Islet precursor cell (in vitro differentiated cells): ENCODE data around the gene ATAT1.

Experiments
- DNase-seq: peaks from one replicate; pipeline ENCODE4 v3.0.0-alpha.2; 2018

ATAT1 gene

GRCh38 chr6:30626484-30627366 lies at the start of gene ATAT1:
Gene ATAT1, plus strand, starts transcription at chr6:30626874.
- peak; percentile 91 for DNase-seq

DNA sequence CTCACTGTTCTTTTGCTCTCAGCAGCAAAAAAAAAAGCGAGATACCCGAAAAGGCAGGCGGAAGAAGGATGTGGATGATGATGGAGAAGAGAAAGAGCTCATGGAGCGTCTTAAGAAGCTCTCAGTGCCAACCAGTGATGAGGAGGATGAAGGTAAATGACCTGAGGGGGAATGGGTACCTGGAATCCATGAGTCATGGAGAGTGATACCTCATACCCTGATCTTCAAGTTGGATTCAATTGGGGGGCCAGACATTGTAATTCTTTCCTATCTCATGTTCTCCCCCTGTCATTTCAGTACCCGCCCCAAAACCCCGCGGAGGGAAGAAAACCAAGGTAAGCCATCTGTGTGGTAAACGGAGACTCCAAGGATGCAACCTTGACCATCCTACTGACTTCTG lies 48.6 kb upstream of the ATAT1 start:
- no peak for DNase-seq

- no peak for DNase-seq
These were observed 42.8 kb upstream of the ATAT1 start for GRCh38 chr6:30583921-30584320.

- no peak for DNase-seq
These were observed 36.8 kb upstream of the ATAT1 start for GRCh38 chr6:30589754-30590358.

DNA sequence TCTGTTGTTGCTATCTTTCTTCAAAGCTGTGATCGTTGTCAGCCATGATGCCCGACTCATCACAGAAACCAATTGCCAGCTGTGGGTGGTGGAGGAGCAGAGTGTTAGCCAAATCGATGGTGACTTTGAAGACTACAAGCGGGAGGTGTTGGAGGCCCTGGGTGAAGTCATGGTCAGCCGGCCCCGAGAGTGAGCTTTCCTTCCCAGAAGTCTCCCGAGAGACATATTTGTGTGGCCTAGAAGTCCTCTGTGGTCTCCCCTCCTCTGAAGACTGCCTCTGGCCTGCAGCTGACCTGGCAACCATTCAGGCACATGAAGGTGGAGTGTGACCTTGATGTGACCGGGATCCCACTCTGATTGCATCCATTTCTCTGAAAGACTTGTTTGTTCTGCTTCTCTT lies 36.2 kb upstream of the ATAT1 start:
- no peak for DNase-seq

DNA sequence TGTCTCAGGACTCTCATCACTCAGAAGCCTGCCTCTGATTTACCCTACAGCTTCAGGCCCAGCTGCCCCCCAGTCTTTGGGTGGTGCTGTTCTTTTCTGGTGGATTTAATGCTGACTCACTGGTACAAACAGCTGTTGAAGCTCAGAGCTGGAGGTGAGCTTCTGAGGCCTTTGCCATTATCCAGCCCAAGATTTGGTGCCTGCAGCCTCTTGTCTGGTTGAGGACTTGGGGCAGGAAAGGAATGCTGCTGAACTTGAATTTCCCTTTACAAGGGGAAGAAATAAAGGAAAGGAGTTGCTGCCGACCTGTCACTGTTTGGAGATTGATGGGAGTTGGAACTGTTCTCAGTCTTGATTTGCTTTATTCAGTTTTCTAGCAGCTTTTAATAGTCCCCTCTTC lies 35.7 kb upstream of the ATAT1 start:
- DNase-seq: peak; percentile 95

- no peak for DNase-seq
These were observed 34.4 kb upstream of the ATAT1 start for GRCh38 chr6:30592287-30592686.

- peak; percentile 93 for DNase-seq
These were observed 29.1 kb upstream of the ATAT1 start for GRCh38 chr6:30597315-30598144.

DNA sequence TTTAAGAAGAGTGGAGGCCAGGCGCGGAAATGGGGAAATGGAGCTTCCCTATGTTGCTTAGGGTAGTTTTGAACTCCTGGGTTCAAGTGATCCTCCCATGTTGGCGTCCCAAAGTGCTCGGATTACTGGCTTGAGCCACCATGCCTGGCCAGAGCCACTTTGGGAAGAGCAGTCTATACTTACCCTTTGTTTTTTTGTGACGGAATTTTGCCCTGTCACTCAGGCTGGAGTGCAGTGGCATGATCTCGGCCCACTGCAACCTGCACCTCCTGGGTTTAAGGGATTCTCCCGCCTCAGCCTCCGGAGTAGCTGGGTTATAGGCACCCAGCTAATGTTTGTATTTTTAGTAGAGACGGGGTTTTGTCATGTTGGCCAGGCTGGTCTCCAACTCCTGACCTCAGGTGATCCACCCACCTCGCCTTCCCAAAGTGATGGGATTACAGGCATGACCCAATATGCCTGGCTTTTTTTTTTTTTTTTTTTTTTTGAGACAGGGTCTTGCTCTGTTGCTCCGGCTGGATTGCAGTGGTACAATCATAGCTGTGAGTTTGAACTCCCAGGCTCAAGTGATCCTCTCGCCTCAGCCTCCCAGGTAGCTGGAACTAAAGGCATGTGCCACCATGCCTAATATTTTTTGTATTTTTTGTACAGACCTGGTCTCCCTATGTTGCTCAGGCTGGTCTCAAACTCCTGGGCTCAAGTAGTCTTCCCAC lies 27.6 kb upstream of the ATAT1 start:
- no peak for DNase-seq

- no peak for DNase-seq
These were observed 26.9 kb upstream of the ATAT1 start for GRCh38 chr6:30599625-30600324.

- no peak for DNase-seq
These were observed 26.2 kb upstream of the ATAT1 start for GRCh38 chr6:30600451-30600961.

DNA sequence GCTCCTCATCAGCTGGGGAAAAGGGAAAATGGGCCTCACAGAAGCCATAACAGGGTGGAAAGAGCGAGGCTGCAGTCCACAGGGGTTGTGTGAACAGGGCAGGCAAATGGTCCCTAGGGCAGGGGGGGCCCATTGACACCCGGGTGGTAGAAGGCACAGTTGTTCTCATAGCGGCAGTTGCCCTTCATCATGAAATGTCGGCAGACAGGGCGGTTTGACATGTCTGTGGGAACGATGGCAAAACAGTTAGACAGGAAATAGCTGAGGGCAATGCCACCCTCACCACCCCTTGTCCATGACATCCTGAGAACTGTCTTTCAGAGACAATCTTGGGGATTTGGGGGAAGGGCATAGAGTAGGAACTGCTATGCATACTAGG lies 25.2 kb upstream of the ATAT1 start:
- DNase-seq: no peak

GRCh38 chr6:30601815-30602641 lies 24.6 kb upstream of the ATAT1 start:
- DNase-seq: no peak

- no peak for DNase-seq
These were observed 22.7 kb upstream of the ATAT1 start for GRCh38 chr6:30603961-30604360.

DNA sequence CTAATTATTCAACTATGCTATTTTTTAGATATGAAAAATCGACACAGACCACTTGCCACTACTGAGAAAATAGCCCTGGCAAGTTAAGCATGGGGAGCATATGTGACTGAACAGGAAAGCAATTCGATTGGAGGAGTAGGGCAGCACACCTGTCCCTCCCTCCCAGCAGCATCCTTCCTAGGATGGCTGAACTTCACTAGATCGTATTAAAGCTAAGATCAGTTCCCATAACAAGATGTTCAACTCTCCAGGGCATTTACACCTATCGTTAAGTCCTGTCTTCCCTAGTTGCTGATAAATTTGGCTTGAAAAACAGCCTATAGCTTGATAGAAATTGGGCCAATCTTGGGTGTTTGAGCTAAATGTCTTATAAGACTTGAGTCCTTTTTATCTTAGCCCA lies 16.6 kb upstream of the ATAT1 start:
- no peak for DNase-seq

GRCh38 chr6:30611150-30611855 lies 15.4 kb upstream of the ATAT1 start:
- DNase-seq: no peak

DNA sequence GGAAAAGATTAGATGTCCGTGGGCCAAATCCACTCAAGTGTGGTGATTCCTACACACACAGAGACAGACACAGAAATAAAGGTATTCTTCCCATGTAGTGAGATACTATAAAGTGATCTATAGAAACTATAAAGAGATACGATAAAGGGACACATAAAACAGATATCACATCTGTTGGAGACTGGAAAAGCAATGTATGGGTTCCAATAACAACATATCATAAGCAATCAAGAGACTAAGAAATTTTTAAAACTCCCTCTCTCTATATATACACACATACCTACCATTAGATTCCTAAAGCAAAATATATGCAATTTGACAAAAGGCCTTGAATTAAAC lies 14.8 kb upstream of the ATAT1 start:
- DNase-seq: no peak

DNA sequence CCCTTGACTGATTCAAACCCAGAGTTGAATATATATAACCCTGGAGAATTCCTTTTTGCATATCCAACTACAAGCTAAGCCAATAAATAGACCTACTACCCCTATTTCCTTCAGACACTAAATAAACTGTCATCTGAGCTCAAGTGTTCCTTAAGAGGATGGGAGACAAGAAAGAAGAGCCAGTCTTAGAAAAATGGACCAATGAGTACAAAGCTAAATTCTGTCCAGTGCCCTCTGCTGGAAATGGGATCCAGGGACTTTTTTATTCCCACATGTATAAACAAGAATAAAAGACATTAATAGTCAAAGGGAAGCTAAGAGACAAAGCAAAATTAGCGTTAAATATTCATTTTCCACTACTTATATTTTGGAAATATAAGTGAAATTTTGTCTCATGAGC lies 14.5 kb upstream of the ATAT1 start:
- no peak for DNase-seq

- no peak for DNase-seq
These were observed 13.9 kb upstream of the ATAT1 start for GRCh38 chr6:30612687-30613248.
